Pulmonary artery endothelial cell (primary cell): ENCODE data around the gene SPIN2A. TPM values are rescaled to one million over a fixed set of nuclear protein-coding genes. Genes with fewer than 3 reads are reported as not detected.
"Not testable (repeated sequence)": the region's sequence is repeated elsewhere in the genome, so short reads cannot be mapped to it uniquely, and the experiment has no call there.

Experiments used
- DNase-seq: peaks from one replicate; pipeline ENCODE4 v3.0.0-alpha.2; 2011; ENCODE audit warnings: low read depth, low spot score
- total RNA-seq: library from RNA; depleted of rRNA; stranded (reverse); fragments of >200 nt; gene quantifications from 2 replicates; pipeline ENCODE4 v1.2.3, GENCODE V29; 2014

The SPIN2A gene
- total RNA-seq, 1 donor from 2014 or later: 0.20 TPM

GRCh38 chrX:57102918-57103317 is 34.3 kb downstream of the SPIN2A start:
- DNase-seq: not testable (repeated sequence)

Other genes starting within 250 kb of the SPIN2A start
- 4.4 and 5.8 TPM in 2 replicates for gene SPIN3, start 141.9 kb downstream of the SPIN2A start, total RNA-seq
- gene SPIN2B, start 15.8 kb downstream of the SPIN2A start, total RNA-seq: 6.1 and 11.7 TPM in 2 replicates
- 1.4 and 2.6 TPM in 2 replicates for gene FAAH2, start 149.3 kb upstream of the SPIN2A start, total RNA-seq